ENCODE data around the gene NTRK3.

GRCh38 chr15:88125576-88125975 lies 131.0 kb downstream of the NTRK3 start:
- TF ChIP-seq CTCF (conservative IDR thresholded peaks at IDR 0.05; ENCODE audit: low read length) (no peak), EZH2phosphoT487 (IDR thresholded peaks at IDR 0.05; ENCODE audit: borderline replicate concordance) (no peak)

Data from Loucy (cell line).